Activated naive CD4-positive, alpha-beta T cell treated with anti-CD3 and anti-CD28 coated beads, Interleukin-2, amount 50 U/mL, for 16 hours (primary cell): ENCODE results near the gene PLEKHA5.
"Not testable (repeated sequence)": the region's sequence is repeated elsewhere in the genome, so short reads cannot be mapped to it uniquely, and the experiment has no call there.

ENCODE experiments used
- DNase-seq: peaks from one replicate; pipeline ENCODE4 v3.0.0-alpha.2; 2020

PLEKHA5 gene

GRCh38 chr12:19203539-19204506 is 74.3 kb downstream of the PLEKHA5 start:
- DNase-seq = no peak

GRCh38 chr12:19205120-19205519 is 75.6 kb downstream of the PLEKHA5 start:
- DNase-seq = no peak

- no peak for DNase-seq
Measured at GRCh38 chr12:19206493-19207077, 77.1 kb downstream of the PLEKHA5 start.

GRCh38 chr12:19208456-19208855 is 78.9 kb downstream of the PLEKHA5 start:
- no peak for DNase-seq

GRCh38 chr12:19209661-19210060 is 80.1 kb downstream of the PLEKHA5 start:
- DNase-seq = no peak

- no peak for DNase-seq
Measured at GRCh38 chr12:19211802-19212201, 82.3 kb downstream of the PLEKHA5 start.

- DNase-seq = no peak
Measured at GRCh38 chr12:19212245-19212644, 82.7 kb downstream of the PLEKHA5 start.

GRCh38 chr12:19214020-19214419 is 84.5 kb downstream of the PLEKHA5 start:
- no peak for DNase-seq

GRCh38 chr12:19215115-19215514 is 85.6 kb downstream of the PLEKHA5 start:
- DNase-seq = no peak

- no peak for DNase-seq
Measured at GRCh38 chr12:19217446-19217845, 87.9 kb downstream of the PLEKHA5 start.

GRCh38 chr12:19220205-19220604 is 90.7 kb downstream of the PLEKHA5 start:
- DNase-seq = no peak

GRCh38 chr12:19220852-19221466 is 91.4 kb downstream of the PLEKHA5 start:
- DNase-seq = no peak

- no peak for DNase-seq
Measured at GRCh38 chr12:19222558-19222957, 93.0 kb downstream of the PLEKHA5 start.

- no peak for DNase-seq
Measured at GRCh38 chr12:19223018-19223417, 93.5 kb downstream of the PLEKHA5 start.

GRCh38 chr12:19223695-19224094 is 94.2 kb downstream of the PLEKHA5 start:
- DNase-seq = no peak

- no peak for DNase-seq
Measured at GRCh38 chr12:19224746-19225145, 95.2 kb downstream of the PLEKHA5 start.

GRCh38 chr12:19227190-19227879 is 97.8 kb downstream of the PLEKHA5 start:
- DNase-seq = no peak

- DNase-seq = no peak
Measured at GRCh38 chr12:19227880-19228210, 98.3 kb downstream of the PLEKHA5 start.

GRCh38 chr12:19229021-19229420 is 99.5 kb downstream of the PLEKHA5 start:
- DNase-seq = not testable (repeated sequence)

GRCh38 chr12:19230299-19230866 is 100.8 kb downstream of the PLEKHA5 start:
- DNase-seq = no peak

GRCh38 chr12:19230896-19231295 is 101.4 kb downstream of the PLEKHA5 start:
- no peak for DNase-seq

GRCh38 chr12:19234171-19234704 is 104.7 kb downstream of the PLEKHA5 start:
- DNase-seq = no peak
